Lower lobe of right lung (tissue), 2 donors: ENCODE results near the gene SLC36A2. TPM values are rescaled to one million over a fixed set of nuclear protein-coding genes. Genes with fewer than 3 reads are reported as not detected.
"Not testable (repeated sequence)": the region's sequence is repeated elsewhere in the genome, so short reads cannot be mapped to it uniquely, and the experiment has no call there.

Experiments used
- ATAC-seq, 2 donors: fragments of 200-7000 bp; cut with Tn5 transposase; one replicate each; pipeline ENCODE4 v1.9.1; 2020 to 2022; ENCODE audit warnings: mild to moderate bottlenecking in 2 of 2, moderate library complexity in 2 of 2
- DNase-seq: peaks from one replicate; pipeline ENCODE4 v3.0.0-alpha.2; 2020
- H3K27ac ChIP-seq: fragments of 200-600 bp; one replicate; pipeline ENCODE4 v1.8.0; 2022
- H3K27me3 ChIP-seq: fragments of 200-600 bp; one replicate; pipeline ENCODE4 v1.8.0; 2022; ENCODE audit warnings: low read depth
- H3K36me3 ChIP-seq: fragments of 200-600 bp; one replicate; pipeline ENCODE4 v1.8.0; 2022; ENCODE audit warnings: mild to moderate bottlenecking
- H3K4me1 ChIP-seq: fragments of 200-600 bp; one replicate; pipeline ENCODE4 v1.8.0; 2022
- H3K4me3 ChIP-seq: fragments of 200-600 bp; one replicate; pipeline ENCODE4 v1.8.0; 2022; ENCODE audit warnings: mild to moderate bottlenecking
- H3K9me3 ChIP-seq: fragments of 200-600 bp; one replicate; pipeline ENCODE4 v1.8.0; 2022
- CTCF ChIP-seq: fragments of 200-600 bp; IDR thresholded peaks from one replicate; pipeline ENCODE4 v1.8.0; 2022; ENCODE audit warnings: antibody characterized with exemption, mild to moderate bottlenecking
- intact Hi-C: fragments of 100-400 bp; cut with DNase I; formaldehyde crosslinking; loops from one replicate; pipeline ENCODE4 v1.11.0; 2022
- total RNA-seq: library from RNA; stranded (reverse); fragmentation: NEBNext Ultra II Directional; extraction: Animal tissue kit (Norgen Biotek cat#: 25700); gene quantifications from one replicate; pipeline ENCODE4 v1.2.1, GENCODE V29; 2021
- donor health status: DM: no; HTN: yes; CAD: no; lungs with severe emphysema.

The SLC36A2 gene
- total RNA-seq, 1 donor from 2014 or later = not detected

- H3K4me3 ChIP-seq = no peak overlapping the region
- intact Hi-C loops = no loop called here
- ATAC-seq (no peak), DNase-seq (no peak)
- no peaks in the 10 kb centered on the region for H3K9me3 ChIP-seq
- H3K27me3 ChIP-seq = no peaks in the 10 kb centered on the region
- no peak for TF ChIP-seq CTCF
- no peaks in the 10 kb centered on the region for H3K36me3 ChIP-seq
- no peak overlapping the region for H3K27ac ChIP-seq
- H3K4me1 ChIP-seq = no peaks in the 10 kb centered on the region
Measured at GRCh38 chr5:151317871-151318270, 29.5 kb downstream of the SLC36A2 start.

GRCh38 chr5:151315998-151316597, 31.3 kb downstream of the SLC36A2 start:
- intact Hi-C loops = no loop called here
- Histone ChIP-seq H3K4me3 (no peak overlapping the region), H3K4me1 (no peaks in the 10 kb centered on the region), H3K9me3 (no peaks in the 10 kb centered on the region), H3K27me3 (no peaks in the 10 kb centered on the region), H3K27ac (no peak overlapping the region), H3K36me3 (no peaks in the 10 kb centered on the region)
- TF ChIP-seq CTCF = peak; percentile 85
- peak; percentile 90 to 91 for ATAC-seq
- peak; percentile 85 for DNase-seq

GRCh38 chr5:151313357-151313756, 34.0 kb downstream of the SLC36A2 start:
- DNase-seq (no peak), ATAC-seq (no peak)

GRCh38 chr5:151312756-151313324, 34.5 kb downstream of the SLC36A2 start:
- Histone ChIP-seq H3K4me3 (no peak overlapping the region), H3K4me1 (no peaks in the 10 kb centered on the region), H3K27me3 (no peaks in the 10 kb centered on the region), H3K36me3 (no peaks in the 10 kb centered on the region), H3K9me3 (no peaks in the 10 kb centered on the region), H3K27ac (no peak overlapping the region)
- intact Hi-C loops = no loop called here
- TF ChIP-seq CTCF = no peak
- ATAC-seq (no peak), DNase-seq (no peak)

More at GRCh38 chr5:151313357-151313756, 34.0 kb downstream of the SLC36A2 start:
- no peaks in the 10 kb centered on the region for H3K9me3 ChIP-seq
- TF ChIP-seq CTCF = no peak
- H3K4me1 ChIP-seq = no peaks in the 10 kb centered on the region
- no peak overlapping the region for H3K27ac ChIP-seq
- H3K4me3 ChIP-seq = no peak overlapping the region
- intact Hi-C loops = no loop called here
- no peaks in the 10 kb centered on the region for H3K36me3 ChIP-seq
- no peaks in the 10 kb centered on the region for H3K27me3 ChIP-seq

- ATAC-seq (no peak), DNase-seq (no peak)
- H3K27ac ChIP-seq = no peak overlapping the region
- no peaks in the 10 kb centered on the region for H3K9me3 ChIP-seq
- H3K27me3 ChIP-seq = no peaks in the 10 kb centered on the region
- no peak for TF ChIP-seq CTCF
- H3K36me3 ChIP-seq = no peaks in the 10 kb centered on the region
- intact Hi-C loops = no loop called here
- H3K4me1 ChIP-seq = no peaks in the 10 kb centered on the region
- no peak overlapping the region for H3K4me3 ChIP-seq
Measured at GRCh38 chr5:151310932-151311331, 36.4 kb downstream of the SLC36A2 start.

- H3K4me1 ChIP-seq, ATAC-seq, H3K36me3 ChIP-seq, H3K4me3 ChIP-seq, H3K27me3 ChIP-seq, DNase-seq, intact Hi-C loops, H3K27ac ChIP-seq, H3K9me3 ChIP-seq: not testable (repeated sequence)
Measured at GRCh38 chr5:151309821-151310220, 37.5 kb downstream of the SLC36A2 start.

GRCh38 chr5:151309266-151309665, 38.1 kb downstream of the SLC36A2 start:
- DNase-seq, H3K27ac ChIP-seq, H3K9me3 ChIP-seq, H3K4me3 ChIP-seq, ATAC-seq, H3K27me3 ChIP-seq, H3K36me3 ChIP-seq, intact Hi-C loops, H3K4me1 ChIP-seq: not testable (repeated sequence)
